Stimulated activated CD4-positive, alpha-beta T cell treated with anti-CD3 and anti-CD28 coated beads, Interleukin-1b, Interleukin-23, amount 100 ng/mL, for 48 hours (primary cell): ENCODE measurements around the gene BRI3.
"Not testable (repeated sequence)": the region's sequence is repeated elsewhere in the genome, so short reads cannot be mapped to it uniquely, and the experiment has no call there.

Experiments
- DNase-seq: peaks from one replicate; pipeline ENCODE4 v3.0.0-alpha.2; 2020

BRI3 gene

DNA sequence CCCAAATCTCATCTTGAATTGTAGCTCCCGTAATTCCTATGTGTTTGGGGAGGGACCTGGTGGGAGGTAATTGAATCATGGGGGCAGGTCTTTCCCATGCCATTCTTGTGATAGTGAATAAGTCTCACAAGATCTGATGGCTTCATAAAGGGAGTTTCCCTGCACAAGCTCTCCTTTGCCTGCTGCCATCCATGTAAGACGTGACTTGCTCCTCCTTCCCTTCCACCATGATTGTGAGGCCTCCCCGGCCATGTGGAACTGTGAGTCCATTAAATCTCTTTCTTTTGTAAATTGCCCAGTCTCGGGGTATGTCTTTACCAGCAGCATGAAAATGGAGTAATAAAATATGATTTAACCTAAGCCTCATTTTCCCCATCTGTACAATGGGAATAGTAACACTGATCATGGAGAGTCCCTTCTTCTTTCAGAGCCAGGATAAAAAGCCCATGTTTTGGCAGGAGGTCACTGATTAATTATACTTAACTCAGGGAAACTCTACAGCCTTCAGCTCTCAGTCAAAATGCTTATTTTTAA lies 34.6 kb downstream of the BRI3 start:
- not testable (repeated sequence) for DNase-seq

DNA sequence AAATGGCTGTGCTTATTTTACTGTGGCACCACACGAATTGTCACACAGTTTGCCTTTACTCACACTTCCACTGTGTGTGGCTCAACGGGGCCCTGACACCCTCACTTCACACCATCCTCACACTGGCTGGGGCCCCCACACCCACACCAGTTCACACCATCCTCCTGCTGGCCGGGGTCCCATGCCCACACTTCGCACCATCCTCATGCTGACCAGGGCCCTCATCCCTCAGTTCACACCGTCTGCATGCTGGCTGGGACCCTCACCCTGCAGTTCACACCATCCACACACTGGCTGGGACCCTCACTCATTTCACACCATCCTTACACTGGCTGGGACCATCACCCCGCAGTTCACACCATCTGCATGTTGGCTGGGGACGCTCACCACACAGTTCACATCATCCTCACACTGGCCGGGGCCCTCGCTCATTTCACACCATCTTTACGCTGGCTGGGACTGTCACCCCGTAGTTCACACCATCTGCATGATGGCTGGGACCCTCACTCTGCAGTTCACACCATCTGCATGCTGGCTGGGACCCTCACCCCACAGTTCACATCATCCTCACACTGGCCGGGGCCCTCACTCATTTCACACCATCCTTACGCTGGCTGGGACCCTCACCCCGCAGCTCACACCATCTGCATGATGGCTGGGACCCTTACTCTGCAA lies 36.0 kb downstream of the BRI3 start:
- no peak for DNase-seq

DNA sequence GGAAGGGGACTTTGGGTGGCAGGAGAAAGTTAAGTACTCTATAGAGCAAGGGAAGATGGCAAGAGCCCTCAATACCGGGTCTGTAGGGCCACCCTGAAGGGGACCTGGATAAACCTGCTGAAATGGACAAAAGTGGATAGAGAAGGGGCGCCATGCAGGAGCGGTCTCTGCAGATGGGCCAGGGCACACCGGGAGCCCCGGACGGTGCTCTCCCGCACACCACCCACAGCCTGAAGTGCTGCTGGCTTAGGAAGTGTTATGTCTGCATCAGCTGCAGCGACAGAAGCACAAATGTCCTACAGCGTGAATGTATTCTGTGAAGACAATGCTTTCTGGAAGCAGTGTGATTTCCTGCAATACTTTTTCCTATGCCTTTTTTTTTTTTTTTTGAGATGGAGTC lies 37.7 kb downstream of the BRI3 start:
- DNase-seq: no peak

DNA sequence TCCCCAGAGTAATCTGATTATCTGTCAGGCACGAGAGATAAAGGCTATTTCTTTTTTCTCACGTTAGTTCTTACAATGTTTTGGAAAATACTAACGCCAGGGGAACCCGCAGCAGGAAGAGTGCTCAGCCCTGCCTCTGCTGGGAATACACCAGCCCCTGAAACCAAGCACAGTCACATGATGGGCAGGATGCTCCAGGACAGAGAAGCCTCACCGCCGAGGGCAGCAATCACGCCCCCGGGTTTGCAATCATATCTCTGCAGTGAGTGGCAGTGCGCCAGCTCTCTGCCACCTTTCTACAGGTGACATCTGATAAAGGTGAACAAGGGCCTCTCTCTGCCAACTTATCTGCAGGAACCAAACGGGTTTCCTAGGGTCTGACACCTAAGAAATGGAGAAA lies 39.8 kb downstream of the BRI3 start:
- DNase-seq: no peak

DNA sequence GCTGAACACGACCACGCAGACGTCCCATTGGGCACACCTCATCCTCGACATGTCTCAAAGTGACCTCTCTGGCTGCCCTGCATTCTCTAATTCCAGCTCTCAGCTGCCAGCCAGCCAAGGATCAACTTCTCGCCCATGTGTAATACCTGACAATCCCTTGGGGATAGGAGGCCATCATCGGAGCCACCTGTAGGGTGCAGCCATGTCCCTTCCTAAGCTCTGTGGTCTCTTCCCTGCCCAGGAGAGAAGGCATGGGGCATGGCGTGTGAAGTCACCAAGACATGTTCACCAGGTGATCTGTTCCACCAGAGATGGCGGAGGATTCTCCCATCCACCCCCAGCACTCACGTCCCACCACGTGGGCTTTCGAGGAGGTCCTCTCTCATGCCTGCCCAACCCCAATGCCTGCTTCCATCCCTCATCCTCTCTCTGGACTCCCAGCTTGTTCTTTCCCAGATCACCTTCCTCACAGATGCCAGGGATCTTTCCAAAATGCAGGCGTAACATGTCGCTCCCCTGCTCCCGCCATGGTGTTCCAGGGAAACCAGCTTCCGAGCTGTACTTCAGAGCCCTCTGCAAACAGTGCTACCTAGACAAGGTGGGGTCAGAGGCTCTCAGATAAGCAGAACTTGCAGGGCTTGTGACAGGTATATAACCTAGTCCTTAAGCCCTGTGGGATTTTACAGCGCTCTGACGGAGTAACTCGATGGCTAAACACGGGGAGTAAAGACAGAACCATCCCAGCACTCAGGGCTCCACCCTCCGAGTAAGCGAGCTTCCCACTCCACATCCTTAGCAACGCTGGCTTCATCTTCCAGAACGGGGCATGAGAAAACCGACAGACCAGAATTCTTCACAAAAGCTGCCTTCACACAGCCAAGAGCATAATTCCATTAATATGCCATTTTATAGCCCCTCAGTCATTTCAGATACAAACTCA lies 41.1 kb downstream of the BRI3 start:
- no peak for DNase-seq

DNA sequence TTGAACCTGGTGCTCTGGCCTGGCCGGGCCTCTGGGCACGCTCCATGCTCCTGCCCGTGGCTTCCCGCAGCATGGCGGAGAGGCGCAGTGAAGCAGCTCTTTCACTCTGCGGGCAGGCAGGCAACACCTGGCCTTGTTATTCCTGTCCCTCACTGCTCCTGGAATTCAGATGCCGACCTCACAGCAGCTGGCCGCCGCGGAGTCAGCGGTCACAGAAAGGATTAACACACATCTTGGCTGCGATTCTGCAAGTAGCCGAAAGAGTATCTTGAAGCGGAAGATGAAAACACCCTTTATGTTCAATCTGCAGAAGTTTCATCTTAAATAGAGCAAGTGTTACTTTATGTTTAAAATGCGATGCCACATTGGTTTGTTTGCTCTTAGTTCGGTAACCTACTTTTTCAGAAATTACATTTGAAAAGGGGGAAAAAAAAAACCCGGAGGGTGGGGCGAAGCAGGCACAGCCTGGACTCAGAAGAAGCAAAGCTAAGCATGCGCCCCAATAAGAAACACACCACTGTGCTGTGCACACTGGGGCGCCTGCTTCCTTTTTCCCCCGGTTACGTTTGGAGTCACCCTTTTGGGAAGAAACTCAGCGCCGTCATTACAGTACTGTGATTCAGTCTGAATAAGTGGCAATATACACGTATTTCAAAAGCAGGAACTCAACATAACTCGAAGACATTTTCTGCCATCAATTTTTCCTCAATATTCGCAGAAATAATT lies 42.3 kb downstream of the BRI3 start:
- peak; percentile 5 for DNase-seq

DNA sequence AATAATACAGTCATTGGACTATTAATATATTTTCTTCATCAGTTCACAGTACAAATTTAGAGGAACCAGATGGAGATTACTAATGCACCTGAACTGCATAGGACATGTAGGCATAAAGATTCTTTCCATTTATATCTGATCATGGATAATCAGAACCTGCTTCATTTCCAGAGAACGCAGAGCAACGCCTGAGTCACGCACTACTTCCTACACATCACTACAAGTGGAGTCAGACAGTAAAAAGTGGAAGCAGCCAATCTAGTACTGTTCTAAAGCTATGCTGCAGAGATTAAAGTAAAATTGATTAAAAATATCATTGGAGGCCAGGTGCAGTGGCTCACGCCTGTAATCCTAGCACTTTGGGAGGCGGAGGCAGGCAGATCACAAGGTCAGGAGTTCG lies 43.3 kb downstream of the BRI3 start:
- no peak for DNase-seq

DNA sequence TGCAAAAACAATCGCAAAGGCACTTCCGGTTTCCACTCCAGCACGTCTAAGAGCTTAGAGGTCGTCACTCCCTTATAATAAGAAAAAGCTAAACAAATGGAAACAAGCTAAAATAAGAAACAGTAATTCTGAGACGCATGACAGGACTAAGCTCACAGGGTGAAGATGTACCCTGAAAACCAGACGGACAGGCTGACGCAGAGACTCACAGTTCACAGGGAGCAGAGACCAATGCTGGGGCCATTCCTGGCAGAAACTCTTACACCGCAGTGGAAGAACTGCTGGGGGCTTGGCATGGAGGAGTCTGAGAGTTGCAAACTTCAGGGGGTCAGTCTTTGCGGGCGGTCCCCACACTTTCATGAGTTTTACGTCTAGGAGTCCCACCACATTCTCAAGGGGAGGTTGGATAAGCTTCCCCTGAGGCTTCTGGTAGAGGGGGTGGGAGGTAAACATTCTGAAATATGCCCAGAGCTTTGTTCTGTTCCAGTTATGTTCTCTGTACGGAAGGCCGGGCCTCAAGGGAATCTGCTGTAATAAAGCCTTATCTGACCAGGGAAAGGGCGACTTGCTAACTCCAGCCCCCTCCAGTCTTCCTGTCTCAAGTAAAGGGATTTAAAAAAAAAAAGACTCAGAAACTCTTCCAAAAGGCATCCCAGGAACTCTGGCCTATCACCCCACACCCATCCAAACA lies 47.8 kb downstream of the BRI3 start:
- no peak for DNase-seq

DNA sequence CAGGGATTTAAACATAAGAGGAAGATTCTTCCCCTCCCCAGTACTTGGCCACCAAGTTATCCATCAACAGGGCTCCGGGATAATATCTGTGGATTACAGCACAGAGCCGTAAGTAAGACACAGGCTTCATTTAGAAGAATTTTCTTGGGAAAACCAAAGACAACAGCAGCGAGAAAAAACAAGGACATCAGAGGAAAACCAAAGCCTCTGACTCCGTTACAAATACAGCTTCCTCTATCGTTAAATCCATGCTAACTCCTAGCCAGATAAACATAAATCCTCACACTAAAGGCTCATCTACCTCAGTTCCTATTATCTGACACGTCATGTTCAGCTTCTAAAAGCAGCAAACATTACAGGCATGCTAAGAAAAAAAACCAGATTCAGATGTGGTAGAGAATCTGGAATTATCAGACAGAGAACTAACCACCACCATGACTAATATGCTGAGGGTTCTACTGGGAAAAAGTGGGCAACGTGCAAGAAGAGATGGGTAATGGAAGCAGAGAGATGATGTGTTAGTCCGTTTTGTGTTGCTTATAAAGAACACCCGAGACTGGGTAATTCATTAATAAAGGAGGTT lies 48.4 kb downstream of the BRI3 start:
- DNase-seq: no peak

DNA sequence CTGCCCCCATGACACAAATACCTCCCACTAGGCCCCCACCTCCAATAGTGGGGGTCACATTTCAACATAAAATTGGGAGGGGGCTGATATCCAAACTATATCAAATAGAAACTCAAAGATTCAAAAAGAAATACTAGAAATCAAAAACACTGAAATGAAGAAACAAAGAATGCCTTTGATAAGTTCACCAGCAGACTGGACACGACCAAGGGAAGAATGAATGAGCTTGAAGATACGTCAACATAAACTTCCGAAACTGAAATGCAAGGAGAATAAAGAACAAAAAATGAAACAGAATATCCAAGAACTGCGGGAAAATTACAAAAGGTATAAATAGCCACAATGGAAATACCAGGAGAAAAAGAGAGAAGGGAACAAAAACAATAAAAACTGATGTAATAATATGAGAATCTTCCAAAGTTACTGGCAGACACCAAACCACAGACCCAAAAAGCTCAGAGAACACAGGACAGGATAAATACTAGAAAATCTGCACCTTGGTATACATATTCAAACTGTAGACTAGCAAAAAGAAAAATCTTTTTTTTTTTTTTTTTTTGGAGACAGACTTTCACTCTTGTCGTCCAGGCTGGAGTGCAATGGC lies 49.5 kb downstream of the BRI3 start:
- no peak for DNase-seq

DNA sequence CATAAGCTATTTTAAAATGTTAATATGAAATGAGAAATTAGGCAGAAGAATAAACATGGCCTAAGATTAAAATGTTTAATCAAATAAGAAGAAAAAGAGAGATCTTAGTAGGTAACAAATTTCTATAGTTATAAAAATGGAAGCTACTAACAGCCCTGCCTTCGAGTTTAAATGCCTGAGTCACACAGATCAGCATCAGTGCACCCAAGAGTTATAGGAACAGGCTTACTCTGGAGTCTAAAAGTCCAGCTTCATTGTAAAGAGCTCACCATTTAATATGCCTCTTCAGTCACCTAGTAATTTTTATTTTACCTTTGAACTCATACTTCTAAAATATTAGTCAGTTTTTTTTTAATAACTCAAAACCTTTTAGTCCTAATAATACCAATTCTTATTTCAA lies 52.6 kb downstream of the BRI3 start:
- no peak for DNase-seq

DNA sequence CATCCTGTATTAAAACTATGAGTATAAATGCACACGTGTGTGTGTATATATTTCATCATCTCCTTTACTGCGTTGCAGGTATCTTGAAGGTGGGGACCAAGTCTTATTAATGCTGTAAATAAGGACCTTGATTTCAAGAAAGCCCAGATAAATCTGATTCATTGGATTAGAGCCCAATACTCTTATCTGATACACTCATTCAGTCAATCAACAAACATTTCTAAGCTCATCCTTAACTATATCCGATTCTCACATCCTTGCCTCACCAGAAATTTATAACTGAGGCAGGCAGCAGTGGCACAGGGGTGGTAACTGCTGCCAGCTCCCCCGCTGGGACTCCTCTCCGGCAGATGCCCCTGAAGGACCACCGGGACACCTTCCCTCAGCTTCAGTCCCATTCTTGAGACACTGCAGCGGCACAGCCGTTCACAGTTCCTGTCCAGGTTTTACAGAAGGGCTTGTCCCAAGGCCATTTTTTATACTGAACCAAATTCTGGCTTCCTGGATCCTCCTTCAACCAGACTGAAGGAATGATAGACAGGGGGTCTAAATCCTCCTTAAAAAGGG lies 54.0 kb downstream of the BRI3 start:
- DNase-seq: no peak

DNA sequence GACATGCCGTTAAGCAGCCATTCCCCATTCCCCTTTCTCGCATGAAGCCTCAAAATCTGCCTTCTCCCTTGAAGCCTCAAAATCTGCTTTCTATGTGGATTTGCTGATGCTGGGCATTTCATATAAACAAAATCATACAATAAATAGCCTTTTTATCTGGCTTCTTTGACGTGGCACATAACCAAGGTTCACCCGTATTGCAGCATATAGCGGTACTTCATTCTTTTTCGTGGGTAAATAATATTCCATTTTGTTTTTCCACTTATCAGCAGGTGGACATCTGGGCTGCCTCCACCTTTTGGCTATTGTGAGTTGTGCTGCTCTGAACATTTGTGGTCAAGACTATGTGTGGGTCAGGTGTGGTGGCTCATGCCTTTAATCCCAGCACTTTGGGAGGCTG lies 57.0 kb downstream of the BRI3 start:
- DNase-seq: no peak

DNA sequence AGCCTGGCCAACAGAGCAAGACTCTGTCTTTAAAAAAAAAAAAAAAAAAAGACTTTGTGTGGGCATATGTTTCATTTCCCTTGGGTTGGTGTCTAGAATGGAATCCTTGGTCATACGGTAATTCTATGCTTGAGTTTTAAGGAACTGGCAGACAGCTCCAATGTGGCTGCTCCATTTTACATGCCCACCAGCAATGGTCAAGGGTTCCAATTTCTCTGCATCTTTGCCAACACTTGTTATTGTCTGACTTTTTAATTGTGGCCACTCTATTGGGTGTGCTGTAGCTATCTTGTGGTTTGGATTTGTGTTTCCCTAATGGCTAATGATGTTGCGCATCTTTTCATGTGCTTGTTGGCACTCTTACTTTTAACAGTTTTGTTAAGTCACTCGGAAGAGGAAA lies 57.6 kb downstream of the BRI3 start:
- DNase-seq: no peak

DNA sequence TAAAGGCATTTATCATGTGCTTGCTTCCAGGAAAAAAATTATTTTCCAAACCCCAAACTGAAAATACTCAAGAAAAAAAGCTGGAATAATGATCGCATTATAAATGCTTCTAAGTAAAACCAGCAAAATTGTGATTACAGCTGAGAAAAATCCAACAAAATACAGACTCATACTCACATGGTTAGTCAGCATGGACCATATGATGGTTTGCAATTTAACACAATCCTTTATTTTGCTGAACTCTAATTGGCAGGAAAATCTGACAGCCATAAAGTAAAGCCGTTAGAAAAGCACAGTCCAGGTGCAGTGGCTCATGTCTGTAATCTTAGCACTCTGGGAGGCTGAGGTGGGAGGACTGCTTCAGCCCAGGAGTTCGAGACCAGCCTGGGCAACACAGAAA lies 59.6 kb downstream of the BRI3 start:
- no peak for DNase-seq
